NCI-H2171 treated with DMSO at 0.1 percent for 48 hours (cell line): ENCODE data around the gene GPBAR1.
"Not testable (repeated sequence)": the region's sequence is repeated elsewhere in the genome, so short reads cannot be mapped to it uniquely, and the experiment has no call there.

Source experiments
- DNase-seq: peaks from one replicate; lab custom pipeline; 2025; lab: John Stamatoyannopoulos, UW

Gene GPBAR1

DNA sequence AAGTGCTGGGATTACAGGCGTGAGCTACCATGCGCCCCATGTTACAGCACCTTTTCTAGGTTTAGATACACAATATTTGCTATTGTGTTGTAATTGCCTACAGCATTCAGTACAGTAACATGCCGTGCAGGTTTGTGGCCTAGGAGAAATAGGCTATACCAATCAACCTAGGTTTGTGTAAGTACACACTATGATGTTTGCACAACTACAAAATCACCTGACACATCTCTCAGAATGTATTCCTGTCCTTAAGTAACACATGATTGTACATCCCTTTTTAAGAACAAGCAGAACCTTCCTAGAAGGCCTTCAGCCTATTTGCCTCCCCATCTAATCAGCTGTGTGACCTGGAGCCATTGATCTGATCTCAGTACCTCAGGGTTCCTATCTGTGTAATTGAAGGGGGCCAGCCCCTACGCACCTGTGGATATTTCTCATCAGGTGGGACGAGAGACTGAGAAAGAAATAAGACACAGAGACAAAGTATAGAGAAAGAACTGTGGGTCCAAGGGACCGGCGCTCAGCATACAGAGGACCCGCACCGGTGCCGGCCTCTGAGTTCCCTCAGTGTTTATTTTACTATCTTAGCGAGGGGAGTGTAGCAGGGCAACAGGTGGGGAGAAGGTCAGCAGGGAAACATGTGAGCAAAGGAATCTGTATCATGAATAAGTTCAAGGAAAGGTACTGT, 50.2 kb downstream of the GPBAR1 start:
- no peak for DNase-seq

DNA sequence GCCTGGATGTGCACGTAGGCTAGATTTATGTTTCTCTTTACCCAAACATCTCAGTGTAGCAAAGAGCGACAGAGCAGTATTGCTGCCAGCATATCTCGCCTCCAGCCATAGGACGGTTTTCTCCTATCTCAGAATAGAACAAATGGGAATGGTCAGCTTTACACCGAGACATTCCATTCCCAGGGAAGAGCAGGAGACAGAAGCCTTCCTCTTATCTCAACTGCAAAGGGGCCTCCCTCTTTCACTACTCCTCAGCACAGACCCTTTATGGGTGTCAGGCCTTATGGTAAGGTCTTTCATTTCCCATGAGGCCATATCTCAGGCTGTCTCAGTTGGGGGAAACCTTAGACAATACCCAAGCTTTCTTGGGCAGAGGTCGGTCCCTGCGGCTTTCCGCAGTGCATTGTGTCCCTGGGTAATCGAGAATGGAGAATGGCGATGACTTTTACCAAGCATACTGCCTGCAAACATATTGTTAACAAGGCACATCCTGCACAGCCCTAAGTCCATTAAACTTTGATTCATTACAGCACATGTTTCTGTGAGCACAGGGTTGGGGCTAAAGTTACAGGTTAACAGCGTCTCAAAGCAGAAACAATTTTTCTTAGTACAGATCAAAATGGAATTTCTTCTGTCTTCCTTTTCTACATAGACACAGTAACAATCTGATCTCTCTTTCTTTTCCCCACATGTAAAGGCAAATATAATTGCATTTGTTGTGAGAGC, 50.9 kb downstream of the GPBAR1 start:
- DNase-seq: not testable (repeated sequence)

DNA sequence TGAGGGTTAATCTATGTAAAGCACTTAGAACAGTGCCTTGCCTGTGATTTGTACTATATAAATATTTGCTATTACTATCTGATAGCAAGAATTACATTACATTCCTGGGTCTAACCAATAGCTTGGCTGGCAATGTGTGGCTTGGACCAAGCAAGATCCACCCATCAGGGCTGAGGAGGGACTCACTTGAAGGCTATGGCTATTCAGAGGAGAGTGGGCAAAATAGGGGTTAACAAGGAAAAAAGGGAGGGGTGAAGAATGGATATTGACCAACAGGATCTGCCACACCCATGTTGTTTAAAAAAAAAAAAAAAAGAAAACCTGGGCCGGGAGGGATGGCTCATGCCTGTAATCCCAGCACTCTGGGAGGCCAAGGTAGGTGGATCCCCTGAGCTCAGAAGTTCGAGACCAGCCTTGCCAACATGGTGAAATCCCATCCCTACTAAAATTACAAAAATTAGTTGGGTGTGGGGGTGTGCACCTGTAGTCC, 51.5 kb downstream of the GPBAR1 start:
- no peak for DNase-seq

DNA sequence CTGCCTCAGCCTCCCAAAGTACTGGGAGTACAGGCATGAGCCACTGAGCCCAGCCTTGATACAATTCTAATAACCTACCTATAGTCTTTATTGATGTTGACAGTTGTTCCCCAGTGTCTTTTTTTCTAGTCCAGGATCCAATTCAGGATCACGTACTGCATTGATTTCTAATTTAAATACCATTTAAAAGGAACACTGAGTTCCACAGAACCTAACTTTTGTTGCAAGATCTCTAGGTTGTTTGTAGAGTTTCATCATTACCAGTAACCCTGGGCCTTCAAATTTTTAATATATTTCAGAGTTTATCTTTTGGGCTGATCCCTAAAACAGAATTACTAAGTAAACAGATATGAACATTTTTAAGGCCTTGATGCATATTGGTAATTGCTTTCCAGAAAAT, 52.5 kb downstream of the GPBAR1 start:
- DNase-seq: no peak
